ENCODE results near the gene AFDN. TPM values are rescaled to one million over a fixed set of nuclear protein-coding genes. Genes with fewer than 3 reads are reported as not detected.

AFDN gene
- total and polyA plus RNA-seq, 2 of the 8 experiments (the other 6 are each of a cell fraction or from before 2014, with no cell fraction given): 53.4 to 192 TPM

DNA sequence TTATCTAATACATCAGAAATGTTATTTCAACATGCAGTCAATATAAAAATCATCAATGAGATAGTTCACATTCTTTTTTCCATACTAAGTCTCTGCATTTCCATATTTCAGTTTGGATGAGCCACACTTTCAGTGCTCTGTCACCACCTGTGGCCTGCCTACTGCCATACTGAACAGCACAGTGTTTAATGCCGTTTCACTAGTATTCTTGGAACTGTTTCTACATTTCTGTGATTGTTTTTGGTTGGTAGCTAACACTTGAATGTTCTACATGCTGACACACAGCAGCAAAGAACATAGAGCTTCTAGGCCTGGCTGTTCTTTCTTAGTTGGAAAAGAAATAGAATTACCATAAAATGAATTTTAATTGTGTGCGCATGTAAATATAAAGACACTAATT, 109.3 kb downstream of the AFDN start:
- ChIA-PET CTCF (ENCODE audit: partially characterized antibody) (interaction anchor here (0.6 to 1.6 kb wide), 5 partner anchors 9 to 115 kb away, joined by 3 to 6 read pairs (median 4); no protein-coding TSS in a partner anchor), POLR2A (ENCODE audit: partially characterized antibody) (no interaction called here)
- no peak overlapping the region for H3K9ac ChIP-seq (replicated peaks in 1 of 4; ENCODE audit: extremely low read depth in 1 of 4, low read depth in 3 of 4, low read length in 3 of 4)
- no peak for FAIRE-seq
- no peak overlapping the region for H4K5ac ChIP-seq (ENCODE audit: insufficient read length, low read depth, low read length)
- H3K4me1 ChIP-seq (replicated peaks in 1 of 4; ENCODE audit: control insufficient read depth in 3 of 4, insufficient read depth in 4 of 4, low read length in 3 of 4): peaks cover 0 to 4% (median 0%) of the 10 kb centered on the region in 4 experiments; a peak in 1 of 7 replicates
- no peak overlapping the region for H2BK120ac ChIP-seq (replicated peaks; ENCODE audit: low read depth, low read length)
- H4K91ac ChIP-seq (replicated peaks; ENCODE audit: insufficient read length, low read length): no peak overlapping the region
- no peak overlapping the region for H2BK20ac ChIP-seq (ENCODE audit: low read length)
- H3K4me3 ChIP-seq (ENCODE audit: extremely low read depth in 1 of 4, insufficient read depth in 2 of 4, low read depth in 3 of 4, low read length in 4 of 4): no peak overlapping the region
- no peak overlapping the region for H4K8ac ChIP-seq (ENCODE audit: extremely low read depth, insufficient read depth, low read length)
- WGBS, 2 experiments (ENCODE audit: extremely low coverage in 1 of 2, insufficient coverage in 1 of 2, insufficient read length in 1 of 2, insufficient replicate concordance in 2 of 2, low coverage in 1 of 2, low lambda C conversion rate in 2 of 2, missing lambda C conversion rate in 1 of 2): 93% methylated on average over 2 of the region's 2 CpGs; no CpG with 5 or more reads in 1 of the 2 experiments
- no peak for DNase-seq (ENCODE audit: low read depth in 1 of 2, low spot score in 2 of 2)
- peaks cover 2 to 31% (median 5%) of the 10 kb centered on the region in 4 experiments; a peak in 6 of 8 replicates for H3K36me3 ChIP-seq (ENCODE audit: control insufficient read depth in 2 of 4, insufficient read depth in 4 of 4, low read length in 3 of 4)
- no peak overlapping the region for H3K23ac ChIP-seq (ENCODE audit: insufficient read length)
- no peaks in the 10 kb centered on the region for H3K23me2 ChIP-seq (ENCODE audit: low read depth, low read length)
- no peak overlapping the region for H3K56ac ChIP-seq (replicated peaks; ENCODE audit: insufficient read length, low read depth, low read length)
- no peak for TF ChIP-seq NRF1 (IDR thresholded peaks at IDR 0.05; ENCODE audit: low read depth, low read length)
- TF ChIP-seq POU5F1 (IDR thresholded peaks at IDR 0.05; ENCODE audit: low read depth, low read length): no peak
- no peak for TF ChIP-seq CREB1 (IDR thresholded peaks at IDR 0.05)
- TF ChIP-seq ZNF274 (IDR thresholded peaks at IDR 0.05; ENCODE audit: borderline replicate concordance, extremely low read depth, low read length): no peak
- TF ChIP-seq RAD21 (IDR thresholded peaks at IDR 0.05 in 1 of 2, conservative IDR thresholded peaks at IDR 0.05 in 1 of 2; ENCODE audit: low read depth in 2 of 2, low read length in 2 of 2): no peak
- TF ChIP-seq RNF2 (IDR thresholded peaks at IDR 0.05; ENCODE audit: borderline replicate concordance, low read depth, low read length, missing control alignments, poor library complexity, severe bottlenecking): no peak
- no peak for TF ChIP-seq CBX8 (IDR thresholded peaks at IDR 0.05; ENCODE audit: borderline replicate concordance, low read depth, low read length)
- TF ChIP-seq TAF1 (IDR thresholded peaks at IDR 0.05; ENCODE audit: low read depth, low read length): no peak
- H3K27ac ChIP-seq (ENCODE audit: low read depth, low read length): no peak overlapping the region
- H2BK12ac ChIP-seq (ENCODE audit: low read depth, low read length): no peak overlapping the region
- no peak overlapping the region for H3K4ac ChIP-seq (replicated peaks; ENCODE audit: insufficient read length, low read depth, low read length)
- no peaks in the 10 kb centered on the region for H3K9me3 ChIP-seq (ENCODE audit: insufficient read depth in 2 of 2, low read depth in 1 of 2, low read length in 1 of 2)
- peaks cover 0 to 11% of the 10 kb centered on the region in 2 experiments; a peak in 2 of 4 replicates for H3K79me2 ChIP-seq (ENCODE audit: control insufficient read depth in 1 of 2, insufficient read depth in 2 of 2, low read length in 2 of 2)
- H2BK5ac ChIP-seq (ENCODE audit: low read depth, low read length): no peak overlapping the region
- no peaks in the 10 kb centered on the region for H3K27me3 ChIP-seq (replicated peaks in 1 of 4; ENCODE audit: control insufficient read depth in 3 of 4, extremely low read depth in 1 of 4, insufficient read depth in 3 of 4, low read length in 3 of 4)
- H2AK5ac ChIP-seq (ENCODE audit: low read depth, low read length): no peak overlapping the region
- no peak overlapping the region for H3K4me2 ChIP-seq (ENCODE audit: insufficient read depth in 1 of 2, low read depth in 2 of 2, low read length in 2 of 2)
- no peak overlapping the region for H2AFZ ChIP-seq (ENCODE audit: low read length)
- H2BK15ac ChIP-seq (ENCODE audit: low read length): no peak overlapping the region
- no peak overlapping the region for H3K14ac ChIP-seq (ENCODE audit: insufficient read length)
- no peak overlapping the region for H3K18ac ChIP-seq (ENCODE audit: extremely low read depth, low read length)
- peaks cover 2% of the 10 kb centered on the region; the same call in 1 of the 2 replicates for H3K79me1 ChIP-seq (ENCODE audit: low read depth, low read length)
- peaks cover 0 to 1% of the 10 kb centered on the region in 2 experiments for H4K20me1 ChIP-seq (replicated peaks in 1 of 2; ENCODE audit: control insufficient read depth in 1 of 2, insufficient read depth in 2 of 2, low read length in 2 of 2)

Data from H1 (cell line).